Vagina (tissue), 2 donors: ENCODE results near the gene RPRD1B. TPM values are rescaled to one million over a fixed set of nuclear protein-coding genes. Genes with fewer than 3 reads are reported as not detected.
"Not testable (repeated sequence)": the region's sequence is repeated elsewhere in the genome, so short reads cannot be mapped to it uniquely, and the experiment has no call there.

Source experiments
- DNase-seq, 2 donors: peaks; one replicate each; pipeline ENCODE4 v3.0.0-alpha.2; 2017; ENCODE audit errors: extremely low spot score in 2 of 2
- H3K27ac ChIP-seq: fragments of 200-600 bp; sonication (generic); one replicate; pipeline ENCODE4 v1.5.1; 2019
- H3K27me3 ChIP-seq: fragments of 200-600 bp; sonication (generic); one replicate; pipeline ENCODE4 v1.5.1; 2019
- H3K36me3 ChIP-seq, 2 donors: fragments of 200-600 bp; sonication (generic); one replicate each; pipeline ENCODE4 v1.5.1; 2017 to 2019
- H3K4me1 ChIP-seq: fragments of 200-600 bp; sonication (generic); one replicate; pipeline ENCODE4 v1.5.1; 2019
- H3K4me3 ChIP-seq, 2 donors: fragments of 200-600 bp; sonication (generic); 1 replicate in 1 of 2; 2 replicates in 1 of 2; pipeline ENCODE4 v1.5.1; 2016 to 2019
- H3K9me3 ChIP-seq: fragments of 200-600 bp; sonication (generic); one replicate; pipeline ENCODE4 v1.5.1; 2019
- CTCF ChIP-seq, 3 experiments: fragments of 450-650 bp in 2 of 3; fragments of 200-600 bp in 1 of 3; sonication (generic) in 1 of 3; IDR thresholded peaks; one replicate each; pipeline ENCODE4 v1.5.1; 2017 to 2019; ENCODE audit warnings: antibody characterized with exemption in 3 of 3, mild to moderate bottlenecking in 2 of 3, moderate library complexity in 2 of 3
- POLR2A ChIP-seq, 2 donors: fragments of 450-650 bp; IDR thresholded peaks; one replicate each; pipeline ENCODE4 v1.6.1; 2017; ENCODE audit warnings: antibody characterized with exemption in 2 of 2, mild to moderate bottlenecking in 2 of 2, moderate library complexity in 2 of 2
- POLR2AphosphoS5 ChIP-seq, 2 donors: sonication (generic); formaldehyde crosslinking; IDR thresholded peaks; one replicate each; pipeline ENCODE4 v1.9.0; 2017; ENCODE audit warnings: antibody characterized with exemption in 2 of 2, mild to moderate bottlenecking in 2 of 2, low read depth in 1 of 2; ENCODE audit not compliant: insufficient read depth in 1 of 2
- intact Hi-C: fragments of 100-400 bp; cut with DNase I; formaldehyde crosslinking; loops from one replicate; pipeline ENCODE4 v1.15.1; 2023
- total RNA-seq: library from RNA; depleted of rRNA; stranded (reverse); fragments of >200 nt; gene quantifications from one replicate; pipeline ENCODE4 v1.2.3, GENCODE V29; 2016

RPRD1B gene
- total RNA-seq, 1 donor from 2014 or later, result 23.8 TPM

DNA sequence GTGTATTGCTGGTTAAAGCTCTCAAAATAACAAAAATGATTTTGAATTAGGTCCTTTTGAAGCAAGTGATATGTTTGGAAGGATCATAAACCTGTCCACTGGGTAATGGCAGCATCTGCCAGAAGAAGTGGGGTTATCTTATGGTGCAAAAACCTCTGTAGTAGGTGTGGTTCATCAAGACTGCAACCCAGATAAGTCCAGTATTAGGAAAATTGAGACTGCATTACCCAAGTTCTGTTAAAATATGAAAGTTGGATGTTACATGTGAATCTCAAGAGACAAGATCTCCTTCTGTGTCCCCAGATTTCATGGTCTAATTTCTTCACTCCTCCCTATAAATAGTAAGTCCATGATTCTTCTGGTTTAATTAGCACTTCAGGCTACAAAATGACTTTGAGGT lies 59.4 kb downstream of the RPRD1B start:
- H3K27me3 ChIP-seq, result no peaks in the 10 kb centered on the region
- peaks cover 5 to 22% of the 10 kb centered on the region in 2 donors for H3K36me3 ChIP-seq
- no peaks in the 10 kb centered on the region for H3K9me3 ChIP-seq
- peaks cover 13% of the 10 kb centered on the region for H3K4me1 ChIP-seq
- intact Hi-C loops, result no loop called here
- TF ChIP-seq POLR2AphosphoS5 (IDR thresholded peaks at IDR 0.05; ENCODE audit: insufficient read depth in 1 of 2, low read depth in 1 of 2), result no peak
- no peak overlapping the region for H3K4me3 ChIP-seq
- H3K27ac ChIP-seq, result no peak overlapping the region
- DNase-seq, result no peak

GRCh38 chr20:38093641-38094077 lies 60.1 kb downstream of the RPRD1B start:
- Histone ChIP-seq H3K4me3 (no peak overlapping the region), H3K27ac (no peak overlapping the region), H3K9me3 (no peaks in the 10 kb centered on the region), H3K36me3 (peaks cover 5 to 15% of the 10 kb centered on the region in 2 donors), H3K4me1 (peaks cover 13% of the 10 kb centered on the region), H3K27me3 (no peaks in the 10 kb centered on the region)
- intact Hi-C loops, result no loop called here
- peak in 1 of 2 donors; percentile 58 for DNase-seq
- TF ChIP-seq POLR2A (IDR thresholded peaks at IDR 0.05) (no peak), CTCF (IDR thresholded peaks at IDR 0.05) (no peak), POLR2AphosphoS5 (IDR thresholded peaks at IDR 0.05; ENCODE audit: insufficient read depth in 1 of 2, low read depth in 1 of 2) (no peak)

DNA sequence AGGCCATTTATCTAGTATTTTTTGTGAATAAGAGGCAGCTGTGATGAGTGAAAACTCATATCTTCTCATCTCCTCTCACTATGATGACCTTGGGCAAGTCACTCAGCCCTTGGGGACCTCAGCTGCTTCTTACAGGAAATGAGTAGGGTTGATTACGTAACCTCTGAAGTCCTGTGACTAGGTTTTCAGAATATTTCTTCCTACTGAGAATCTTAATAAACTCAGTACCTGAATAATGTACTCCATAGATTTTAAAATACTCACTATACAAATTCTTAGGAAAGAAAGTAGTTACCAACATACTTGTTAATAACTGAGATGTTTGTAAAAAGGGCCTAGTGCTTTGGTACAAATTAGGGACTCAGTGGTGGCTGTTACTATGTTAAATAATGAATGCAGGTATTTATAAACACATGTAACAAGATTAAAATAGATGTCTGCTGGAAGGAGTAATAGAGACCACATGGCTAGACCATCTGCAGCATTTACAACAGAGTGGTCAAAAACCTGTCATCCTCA lies 60.9 kb downstream of the RPRD1B start:
- Histone ChIP-seq H3K9me3 (no peaks in the 10 kb centered on the region), H3K27ac (no peak overlapping the region), H3K4me3 (no peak overlapping the region), H3K36me3 (peaks cover 2 to 11% of the 10 kb centered on the region in 2 donors), H3K27me3 (no peaks in the 10 kb centered on the region), H3K4me1 (peaks cover 13% of the 10 kb centered on the region)
- intact Hi-C loops, result no loop called here
- peak in 1 of 2 donors; percentile 34 for DNase-seq
- TF ChIP-seq POLR2AphosphoS5 (IDR thresholded peaks at IDR 0.05; ENCODE audit: insufficient read depth in 1 of 2, low read depth in 1 of 2), result peak in 1 of 2 donors; percentile 31
- TF ChIP-seq CTCF (IDR thresholded peaks at IDR 0.05), result no peak
- no peak for TF ChIP-seq POLR2A (IDR thresholded peaks at IDR 0.05)

GRCh38 chr20:38095017-38095686 lies 61.6 kb downstream of the RPRD1B start:
- H3K4me1 ChIP-seq, result peaks cover 13% of the 10 kb centered on the region
- H3K27ac ChIP-seq, result peak overlapping the region; percentile 1
- no peaks in the 10 kb centered on the region for H3K9me3 ChIP-seq
- H3K27me3 ChIP-seq, result no peaks in the 10 kb centered on the region
- H3K4me3 ChIP-seq, result no peak overlapping the region
- peak in 1 of 2 donors; percentile 80 for DNase-seq
- H3K36me3 ChIP-seq, result peaks cover 0 to 4% of the 10 kb centered on the region in 2 donors
- no peak for TF ChIP-seq CTCF (IDR thresholded peaks at IDR 0.05)
- TF ChIP-seq POLR2AphosphoS5 (IDR thresholded peaks at IDR 0.05; ENCODE audit: insufficient read depth in 1 of 2, low read depth in 1 of 2), result no peak
- no peak for TF ChIP-seq POLR2A (IDR thresholded peaks at IDR 0.05)
- intact Hi-C loops, result no loop called here

DNA sequence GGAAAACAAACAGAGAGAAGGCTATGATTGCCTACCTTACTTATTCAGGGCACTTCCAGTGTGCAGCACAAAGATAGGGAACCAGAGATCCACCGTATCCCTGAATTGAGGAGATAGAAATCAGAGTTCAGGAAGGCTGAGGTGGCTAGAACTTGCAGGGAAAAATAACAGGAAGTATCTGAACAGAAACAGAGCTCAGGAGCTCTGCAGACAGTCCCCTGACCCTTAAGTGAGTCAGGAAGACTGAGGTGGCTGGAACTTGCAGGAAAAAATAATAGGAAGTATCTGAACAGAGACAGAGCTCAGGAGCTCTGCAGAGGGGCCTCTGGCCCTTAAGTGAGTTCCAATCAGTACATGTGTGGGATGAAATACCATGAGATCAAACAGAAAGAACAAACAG lies 65.4 kb downstream of the RPRD1B start:
- Histone ChIP-seq H3K27me3 (no peaks in the 10 kb centered on the region), H3K27ac (no peak overlapping the region), H3K9me3 (no peaks in the 10 kb centered on the region), H3K36me3 (no peaks in the 10 kb centered on the region), H3K4me1 (peaks cover 13% of the 10 kb centered on the region), H3K4me3 (no peak overlapping the region)
- intact Hi-C loops, result no loop called here
- DNase-seq, result peak in 1 of 2 donors; percentile 54
- TF ChIP-seq CTCF (IDR thresholded peaks at IDR 0.05) (no peak), POLR2AphosphoS5 (IDR thresholded peaks at IDR 0.05; ENCODE audit: insufficient read depth in 1 of 2, low read depth in 1 of 2) (no peak), POLR2A (IDR thresholded peaks at IDR 0.05) (no peak)

- H3K27ac ChIP-seq, H3K4me3 ChIP-seq, H3K4me1 ChIP-seq, H3K36me3 ChIP-seq, H3K9me3 ChIP-seq, H3K27me3 ChIP-seq, intact Hi-C loops: not testable (repeated sequence)
- peak in 1 of 2 donors; percentile 29 for DNase-seq
Observed at GRCh38 chr20:38102206-38102605, 68.7 kb downstream of the RPRD1B start.
